ENCODE data around the gene XAGE1B.
"Not testable (repeated sequence)": the region's sequence is repeated elsewhere in the genome, so short reads cannot be mapped to it uniquely, and the experiment has no call there.

DNA sequence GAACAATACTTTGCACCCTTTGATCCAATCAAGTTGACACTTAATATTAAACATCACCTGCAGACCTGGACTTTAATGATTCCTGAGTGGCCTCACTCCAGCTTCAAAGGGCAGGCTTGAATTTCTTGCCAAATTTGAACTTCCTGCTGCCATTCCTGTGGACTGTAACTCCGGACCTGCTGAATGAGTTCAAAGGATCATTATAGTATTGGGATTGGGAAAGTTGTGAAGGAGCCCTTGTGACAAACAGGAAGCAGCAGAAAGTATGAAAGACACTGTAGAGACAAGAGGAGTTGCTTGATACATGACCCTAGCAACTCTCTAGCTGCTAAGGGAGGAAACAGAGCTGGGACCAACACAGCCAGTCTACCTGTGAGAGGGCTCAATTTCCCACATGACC lies 45.6 kb downstream of the XAGE1B start:
- TF ChIP-seq, protein P1, sequence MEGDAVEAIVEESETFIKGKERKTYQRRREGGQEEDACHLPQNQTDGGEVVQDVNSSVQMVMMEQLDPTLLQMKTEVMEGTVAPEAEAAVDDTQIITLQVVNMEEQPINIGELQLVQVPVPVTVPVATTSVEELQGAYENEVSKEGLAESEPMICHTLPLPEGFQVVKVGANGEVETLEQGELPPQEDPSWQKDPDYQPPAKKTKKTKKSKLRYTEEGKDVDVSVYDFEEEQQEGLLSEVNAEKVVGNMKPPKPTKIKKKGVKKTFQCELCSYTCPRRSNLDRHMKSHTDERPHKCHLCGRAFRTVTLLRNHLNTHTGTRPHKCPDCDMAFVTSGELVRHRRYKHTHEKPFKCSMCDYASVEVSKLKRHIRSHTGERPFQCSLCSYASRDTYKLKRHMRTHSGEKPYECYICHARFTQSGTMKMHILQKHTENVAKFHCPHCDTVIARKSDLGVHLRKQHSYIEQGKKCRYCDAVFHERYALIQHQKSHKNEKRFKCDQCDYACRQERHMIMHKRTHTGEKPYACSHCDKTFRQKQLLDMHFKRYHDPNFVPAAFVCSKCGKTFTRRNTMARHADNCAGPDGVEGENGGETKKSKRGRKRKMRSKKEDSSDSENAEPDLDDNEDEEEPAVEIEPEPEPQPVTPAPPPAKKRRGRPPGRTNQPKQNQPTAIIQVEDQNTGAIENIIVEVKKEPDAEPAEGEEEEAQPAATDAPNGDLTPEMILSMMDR (IDR thresholded peaks at IDR 0.05), result not testable (repeated sequence)
- not testable (repeated sequence) for TF ChIP-seq POLR2A (IDR thresholded peaks at IDR 0.05)

Data from adrenal gland (tissue), 5 donors.